Inferior parietal cortex (tissue), 1 donor: ENCODE data around the gene DNAJC15.
"Not testable (repeated sequence)": the region's sequence is repeated elsewhere in the genome, so short reads cannot be mapped to it uniquely, and the experiment has no call there.

Experiments
- DNase-seq: peaks from one replicate; pipeline ENCODE4 v3.0.0-alpha.2; 2016; ENCODE audit errors: extremely low spot score

The DNAJC15 gene

DNA sequence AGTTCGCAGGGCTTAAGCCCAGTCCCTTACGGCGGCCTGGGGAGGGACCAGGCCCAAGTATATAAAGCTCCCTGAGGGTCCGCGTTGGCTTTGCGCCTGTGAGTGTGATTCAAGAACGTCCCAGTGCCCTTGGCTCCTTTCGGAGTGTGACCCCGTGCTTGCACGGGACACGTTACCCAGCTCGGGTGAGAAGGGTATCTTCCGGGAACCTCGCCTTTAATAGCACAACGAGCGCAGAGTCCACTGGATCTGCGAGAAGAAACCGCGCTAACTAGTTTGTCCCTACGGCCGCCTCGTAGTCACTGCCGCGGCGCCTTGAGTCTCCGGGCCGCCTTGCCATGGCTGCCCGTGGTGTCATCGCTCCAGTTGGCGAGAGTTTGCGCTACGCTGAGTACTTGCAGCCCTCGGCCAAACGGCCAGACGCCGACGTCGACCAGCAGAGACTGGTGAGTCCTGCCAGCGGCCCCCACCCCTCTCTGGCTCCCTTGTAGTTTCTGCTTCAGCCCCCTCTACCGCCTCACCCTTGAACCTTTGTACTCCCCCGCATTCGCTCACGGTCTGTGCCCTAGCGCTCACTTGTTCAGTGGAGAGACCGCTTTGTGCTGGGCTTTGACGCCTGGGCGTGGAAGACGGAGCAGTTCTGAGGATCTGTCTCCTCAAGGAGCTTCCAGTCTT lies at the start of gene DNAJC15:
DNAJC15 (plus strand) TSS at position 298 of the 675 bp plus-strand sequence; CDS start at position 339, 41 bp downstream.
- DNase-seq: peak; percentile 78

- DNase-seq: no peak
These were observed 47.3 kb upstream of the DNAJC15 start for GRCh38 chr13:42976066-42976465.

- no peak for DNase-seq
These were observed 46.1 kb upstream of the DNAJC15 start for GRCh38 chr13:42977219-42977659.

- no peak for DNase-seq
These were observed 42.1 kb upstream of the DNAJC15 start for GRCh38 chr13:42981317-42981716.

- DNase-seq: no peak
These were observed 41.5 kb upstream of the DNAJC15 start for GRCh38 chr13:42981853-42982252.

- DNase-seq: no peak
These were observed 39.4 kb upstream of the DNAJC15 start for GRCh38 chr13:42984026-42984425.

DNA sequence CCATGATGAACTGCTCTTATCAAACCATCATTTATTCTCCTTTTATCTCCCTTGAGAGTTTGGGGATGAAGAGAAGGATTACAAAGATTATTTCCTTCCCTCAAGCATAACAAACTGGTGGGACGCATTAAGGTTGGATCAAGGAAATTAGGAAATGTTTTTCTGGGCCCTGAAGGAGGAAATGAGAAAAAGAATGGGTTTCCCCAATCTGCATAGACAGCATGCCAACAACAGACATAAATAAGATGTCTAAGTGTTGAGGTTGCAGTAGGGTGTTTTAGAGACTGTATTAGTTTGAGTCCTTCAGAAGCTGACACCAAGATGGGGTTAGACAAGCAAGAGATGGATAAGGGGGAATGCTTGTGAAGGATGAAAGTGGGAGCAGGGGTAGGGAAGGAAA lies 38.7 kb upstream of the DNAJC15 start:
- no peak for DNase-seq

DNA sequence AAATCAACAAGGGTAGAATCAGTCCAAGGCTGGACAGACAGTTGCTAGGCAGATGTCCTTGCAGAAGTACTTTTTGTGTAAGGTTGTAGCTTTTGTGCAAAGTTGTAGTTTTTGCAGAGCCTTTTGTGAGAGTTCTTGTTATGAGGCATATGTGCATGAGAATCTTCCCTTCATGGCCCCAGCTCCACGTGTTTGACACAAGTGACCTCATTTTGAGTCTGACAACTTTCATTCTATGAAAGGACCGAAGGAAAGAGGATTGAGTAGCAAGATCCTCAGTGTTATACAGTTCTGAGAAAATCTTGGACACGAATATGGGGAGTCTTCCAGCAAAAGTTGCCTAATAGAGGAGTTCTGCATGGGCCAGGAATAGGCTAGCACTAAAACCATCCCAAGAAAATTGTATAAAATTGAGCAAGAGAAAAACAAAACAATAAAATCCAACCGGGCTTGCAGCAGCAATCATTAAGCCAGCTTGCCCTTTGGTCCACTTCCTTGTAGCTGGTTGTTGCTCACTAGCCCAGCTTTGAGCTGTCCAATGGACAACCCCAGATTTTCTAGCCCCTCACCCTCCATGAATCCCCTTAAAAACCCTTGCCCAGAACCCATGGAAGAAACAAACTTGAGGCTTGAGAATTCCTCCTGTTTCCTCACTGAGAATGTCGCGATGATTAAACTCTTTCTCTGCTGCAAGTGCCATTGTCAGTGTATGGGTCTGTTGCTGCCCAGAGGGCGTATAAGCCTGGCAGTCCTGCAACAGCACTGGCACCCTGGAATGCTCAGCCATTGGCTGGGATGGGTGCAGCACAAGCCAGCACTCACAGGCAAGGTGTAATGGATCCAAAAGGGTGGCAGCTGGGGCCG lies 37.8 kb upstream of the DNAJC15 start:
- DNase-seq: no peak

- DNase-seq: no peak
These were observed 37.2 kb upstream of the DNAJC15 start for GRCh38 chr13:42986176-42986574.

- DNase-seq: no peak
These were observed 32.8 kb upstream of the DNAJC15 start for GRCh38 chr13:42990291-42991232.

- DNase-seq: not testable (repeated sequence)
These were observed 32.0 kb upstream of the DNAJC15 start for GRCh38 chr13:42991233-42991897.

DNA sequence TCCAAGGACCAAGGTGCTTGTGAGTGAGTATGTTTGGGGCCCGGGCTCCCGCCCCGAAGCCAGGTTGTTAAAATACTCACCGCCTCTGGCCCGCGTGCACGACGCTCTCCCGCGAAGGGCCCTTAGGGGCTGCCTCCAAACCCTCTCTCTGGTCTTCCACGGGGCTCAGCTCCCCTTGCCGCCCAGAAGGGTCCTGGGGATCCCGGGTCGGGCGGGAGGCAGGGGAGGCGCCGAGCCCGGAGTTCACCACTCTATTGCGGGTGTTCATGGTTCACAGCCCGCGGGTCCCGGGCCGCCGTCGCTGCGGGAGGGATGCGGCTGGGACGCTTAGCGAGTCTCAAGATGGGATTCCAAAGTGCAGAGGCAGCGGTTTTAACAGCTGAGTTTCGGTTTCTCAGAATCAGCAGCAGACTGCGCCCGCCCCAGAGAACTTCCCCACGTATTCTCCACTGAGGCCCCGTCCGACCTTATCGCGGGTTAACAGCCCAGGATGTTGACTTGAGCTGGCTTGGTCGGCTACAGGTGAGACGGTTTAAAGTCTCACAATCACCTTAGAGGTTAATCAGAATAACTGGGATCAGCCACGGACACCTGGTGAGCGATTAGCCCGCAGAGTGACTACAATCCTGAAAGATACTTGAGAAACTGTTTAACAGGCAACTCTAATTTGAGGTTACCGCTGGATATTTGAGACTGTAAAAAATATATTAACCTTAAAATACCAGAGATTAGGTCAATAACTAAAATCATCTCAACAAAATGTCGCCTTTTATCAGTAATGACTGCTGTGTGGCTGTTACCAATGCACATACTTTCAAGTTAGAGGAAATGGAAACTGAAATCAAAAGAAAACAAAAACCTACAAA lies 31.3 kb upstream of the DNAJC15 start, which contains the start of gene EPSTI1:
EPSTI1 (minus strand) TSS at position 344 of the 866 bp plus-strand sequence; CDS start at position 268, 76 bp downstream.
- DNase-seq: no peak

GRCh38 chr13:42992764-42993122 lies 30.6 kb upstream of the DNAJC15 start:
- DNase-seq: no peak

- no peak for DNase-seq
These were observed 28.5 kb upstream of the DNAJC15 start for GRCh38 chr13:42994878-42995277.

DNA sequence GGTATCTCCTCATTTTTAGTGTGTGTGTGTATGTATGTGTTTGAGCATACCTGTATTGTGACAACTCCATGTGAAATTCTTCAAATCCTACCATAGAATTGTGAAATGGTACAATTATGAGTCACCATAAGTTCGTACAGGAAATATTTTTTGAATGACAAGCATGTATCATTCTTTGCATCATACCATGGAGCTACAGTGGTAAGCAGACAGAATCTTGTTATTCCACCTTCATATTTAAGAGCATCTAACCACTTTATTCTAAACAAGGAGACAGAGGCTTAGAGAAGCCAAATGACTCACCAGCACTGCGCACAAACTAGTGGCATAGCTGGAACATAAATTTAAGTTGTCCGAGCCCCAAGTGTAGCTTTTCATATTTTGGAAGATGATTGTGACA lies 26.8 kb upstream of the DNAJC15 start:
- DNase-seq: no peak

GRCh38 chr13:42997381-42997780 lies 26.0 kb upstream of the DNAJC15 start:
- DNase-seq: no peak

GRCh38 chr13:42999491-42999890 lies 23.9 kb upstream of the DNAJC15 start:
- no peak for DNase-seq

GRCh38 chr13:43000676-43001075 lies 22.7 kb upstream of the DNAJC15 start:
- no peak for DNase-seq

GRCh38 chr13:43002021-43002420 lies 21.4 kb upstream of the DNAJC15 start:
- DNase-seq: no peak

- no peak for DNase-seq
These were observed 20.4 kb upstream of the DNAJC15 start for GRCh38 chr13:43003010-43003409.
